Measurements from ENCODE around the gene OLR1.
A peak's percentile ranks its signal among the peaks of the same experiment; 100 is the strongest.

OLR1 gene

GRCh38 chr12:10151621-10152020 is 20.3 kb downstream of the OLR1 start:
- no peak for DNase-seq

DNA sequence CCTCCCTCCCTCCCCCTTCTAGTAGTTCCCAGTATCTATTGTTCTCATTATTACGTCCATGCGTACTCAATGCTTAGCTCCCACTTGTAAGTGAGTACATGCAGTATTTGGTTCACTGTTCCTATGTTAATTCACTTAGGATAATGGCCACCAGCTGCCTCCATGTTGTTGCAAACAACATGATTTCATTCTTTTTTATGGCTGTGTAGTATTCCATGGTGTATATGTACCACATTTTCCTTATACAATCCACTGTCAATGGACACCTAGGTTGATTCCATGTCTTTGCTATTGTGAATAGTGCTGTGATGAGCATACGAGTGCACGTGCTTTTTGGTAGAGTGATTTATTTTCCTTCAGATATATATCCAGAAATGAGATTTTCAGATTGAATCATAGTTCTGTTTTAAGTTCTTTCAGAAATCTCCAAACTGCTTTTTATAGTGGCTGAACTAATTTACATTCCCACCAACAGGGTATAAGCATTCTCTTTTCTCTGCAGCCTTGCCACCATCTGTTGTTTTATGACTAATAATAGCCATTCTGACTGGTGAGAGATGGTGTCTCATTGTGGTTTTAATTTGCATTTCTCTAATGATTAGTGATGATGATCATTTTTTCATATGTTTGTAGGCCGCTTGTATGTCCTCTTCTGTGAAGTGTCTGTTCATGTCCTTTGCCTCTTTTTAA is 24.1 kb downstream of the OLR1 start:
- no peak for DNase-seq

DNA sequence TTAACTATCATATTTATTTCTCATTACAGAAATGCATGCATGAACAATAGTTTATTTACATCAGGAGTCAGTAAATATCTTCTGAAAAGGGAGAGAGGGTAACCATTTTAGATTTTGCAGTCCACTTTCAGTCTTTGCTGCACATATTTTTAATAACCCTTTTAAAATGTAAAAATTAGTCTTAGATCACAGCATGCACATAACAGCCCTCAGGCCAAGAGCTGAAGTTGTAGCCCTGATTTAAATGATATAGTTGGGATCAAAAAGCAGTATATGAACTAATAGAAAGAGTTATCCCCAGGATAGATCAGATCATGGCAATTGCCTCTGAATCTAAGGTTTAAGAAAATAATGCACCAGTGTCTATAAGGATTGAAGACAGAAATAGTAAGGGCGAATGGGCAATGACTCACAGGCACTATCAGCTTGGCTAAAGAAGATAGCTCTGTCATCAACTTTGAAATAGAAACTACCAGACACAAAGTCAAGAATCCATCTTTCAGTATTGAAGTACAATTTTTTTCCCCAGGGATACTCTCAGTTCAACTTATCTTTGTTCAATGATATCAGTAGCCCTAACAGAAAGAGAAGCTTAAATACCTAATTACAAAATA is 28.8 kb downstream of the OLR1 start:
- no peak for DNase-seq

GRCh38 chr12:10140001-10140400 is 31.9 kb downstream of the OLR1 start:
- DNase-seq = peak; percentile 69

GRCh38 chr12:10136637-10137205 is 35.2 kb downstream of the OLR1 start:
- DNase-seq = no peak

DNA sequence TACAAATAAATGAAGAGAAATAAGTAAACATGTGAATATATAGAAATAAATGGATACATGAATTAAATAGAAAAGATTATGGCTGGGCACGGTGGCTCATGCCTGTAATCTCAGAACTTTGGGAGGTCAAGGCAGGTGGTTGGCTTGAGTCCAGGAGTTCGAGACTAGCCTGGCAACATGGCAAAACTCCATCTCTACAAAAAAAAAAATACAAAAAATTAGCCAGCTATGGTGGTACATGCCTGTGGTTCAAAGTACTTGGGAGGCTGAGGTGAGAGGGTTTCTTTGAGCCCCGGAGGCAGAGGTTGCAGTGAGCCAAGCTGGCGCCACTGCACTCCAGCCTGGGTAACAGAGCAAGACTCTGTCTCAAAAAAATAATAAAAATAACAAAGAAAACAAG is 36.8 kb downstream of the OLR1 start:
- no peak for DNase-seq

DNA sequence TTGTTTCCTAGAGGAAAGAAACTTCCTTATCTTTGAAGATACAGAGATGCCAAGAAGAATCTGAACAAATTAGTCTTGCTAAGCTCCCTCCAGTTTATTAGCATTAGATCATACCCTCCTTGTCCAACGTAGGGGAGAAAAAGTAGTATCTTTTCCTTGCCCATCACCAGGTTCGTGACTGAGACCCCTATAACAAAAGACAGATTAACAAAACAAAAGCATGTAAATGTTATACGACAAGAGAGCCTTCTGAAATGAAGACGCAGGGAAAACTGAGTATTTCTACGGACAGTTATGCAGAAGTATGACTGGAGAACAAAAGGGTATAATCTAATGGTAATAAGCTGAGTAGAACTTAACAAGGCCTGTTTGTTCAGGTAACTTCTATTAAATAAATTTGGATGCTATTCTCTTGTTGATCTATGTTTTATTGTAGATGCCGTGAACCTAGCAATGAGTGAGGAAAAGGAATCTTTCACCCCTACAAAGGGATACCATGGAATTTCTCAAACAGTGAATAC is 39.0 kb downstream of the OLR1 start:
- no peak for DNase-seq

- no peak for DNase-seq
Measured at GRCh38 chr12:10131111-10131690, 40.7 kb downstream of the OLR1 start.

DNA sequence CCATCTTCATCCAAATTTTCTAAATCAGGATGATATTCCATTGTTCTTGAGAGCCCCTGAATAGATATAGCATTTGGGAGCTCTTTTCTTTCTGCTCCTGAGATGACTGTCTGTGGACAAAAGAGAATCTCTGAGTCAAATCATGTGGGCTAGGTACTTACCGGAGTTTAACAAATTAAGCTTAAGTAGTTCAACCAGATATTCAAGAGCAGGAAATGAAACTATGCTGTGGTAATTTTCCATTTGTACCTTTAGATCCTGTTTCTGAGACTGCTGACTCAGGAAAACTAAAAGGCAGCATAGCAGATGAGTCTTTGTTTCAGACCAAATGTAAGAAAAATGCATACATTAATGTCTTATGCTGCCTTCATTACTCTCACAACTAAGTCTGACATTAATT is 41.9 kb downstream of the OLR1 start, which contains the start of gene CLEC7A:
CLEC7A (minus strand) TSS at position 158 of the 400 bp plus-strand sequence; CDS start at position 41, 117 bp downstream.
- DNase-seq = no peak

DNA sequence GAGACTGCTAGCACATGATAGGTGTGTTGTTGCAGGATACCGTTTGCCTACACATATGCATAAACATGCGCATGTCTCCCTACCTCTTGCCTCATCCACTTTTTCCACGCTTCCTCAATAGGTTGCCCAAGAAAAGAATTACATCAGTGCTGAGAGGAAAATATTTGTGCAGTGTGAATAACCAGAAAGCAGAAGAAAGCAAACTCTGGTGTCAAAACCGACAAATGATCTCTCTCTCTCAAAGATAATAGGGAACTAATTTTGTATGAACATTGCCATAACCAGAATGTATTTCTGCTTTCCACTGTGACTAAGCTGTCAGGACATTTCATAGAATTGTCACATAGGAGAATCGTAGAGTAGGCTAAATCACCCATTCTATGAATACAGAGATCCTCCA is 43.2 kb downstream of the OLR1 start:
- DNase-seq = peak; percentile 31

- DNase-seq = no peak
Measured at GRCh38 chr12:10126413-10126812, 45.5 kb downstream of the OLR1 start.

- no peak for DNase-seq
Measured at GRCh38 chr12:10122689-10123088, 49.2 kb downstream of the OLR1 start.

DNA sequence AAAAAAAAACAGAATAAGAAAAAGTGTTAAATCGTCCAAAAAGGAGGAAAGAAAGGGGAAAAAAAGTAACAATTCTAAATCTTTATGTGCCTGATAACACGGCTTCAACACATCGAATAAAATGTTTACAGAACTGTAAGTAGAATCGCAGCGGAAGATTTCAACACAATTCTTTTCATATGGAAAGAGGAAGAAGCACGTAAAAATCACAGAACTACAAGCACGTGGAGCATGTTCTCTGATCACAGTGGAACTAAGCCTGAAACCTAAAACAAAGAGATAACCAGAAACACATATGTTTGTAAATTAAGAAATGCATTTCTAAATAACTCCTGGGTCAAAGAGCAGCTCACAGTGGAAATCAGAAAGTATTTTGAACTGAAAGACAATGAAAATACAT is 50.7 kb downstream of the OLR1 start:
- peak; percentile 7 for DNase-seq

DNA sequence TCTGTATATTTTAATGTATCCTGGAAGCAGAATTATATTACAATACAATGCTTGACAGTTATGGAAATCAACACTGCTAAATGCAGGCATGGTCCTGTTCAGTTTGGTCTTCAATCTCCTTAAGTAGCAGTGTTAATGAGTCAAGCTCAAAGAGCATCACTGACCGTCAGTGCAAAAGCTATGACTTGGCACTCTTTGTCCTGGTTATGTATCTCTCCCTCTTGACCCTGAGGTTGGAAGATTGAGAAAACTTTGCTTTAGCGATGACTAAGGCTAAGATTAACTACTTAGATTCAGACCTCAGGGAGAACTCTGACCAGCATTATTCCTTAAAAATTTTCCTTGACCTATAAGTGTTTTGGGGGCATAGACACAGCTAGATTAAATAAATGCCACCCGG is 52.9 kb downstream of the OLR1 start:
- DNase-seq = no peak

GRCh38 chr12:10115890-10116289 is 56.0 kb downstream of the OLR1 start:
- DNase-seq = no peak

DNA sequence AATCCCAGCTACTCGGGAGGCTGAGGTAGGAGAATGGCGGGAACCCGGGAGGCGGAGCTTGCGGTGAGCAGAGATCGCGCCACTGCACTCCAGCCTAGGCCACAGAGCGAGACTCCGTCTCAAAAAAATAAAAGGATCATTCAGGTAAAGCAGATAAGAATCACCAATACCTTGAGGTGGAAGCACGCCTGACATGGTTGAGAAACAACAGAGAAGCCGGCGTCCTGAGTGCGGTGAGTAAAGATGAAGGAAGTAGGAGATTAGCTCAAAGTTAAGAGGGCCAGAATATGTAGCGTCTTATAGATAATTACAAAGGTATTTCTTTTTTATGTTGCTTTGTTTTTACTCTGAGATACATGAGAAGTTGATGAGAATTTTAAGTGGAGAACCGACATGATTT is 56.6 kb downstream of the OLR1 start:
- DNase-seq = no peak

GRCh38 chr12:10113920-10114319 is 58.0 kb downstream of the OLR1 start:
- DNase-seq = no peak

- no peak for DNase-seq
Measured at GRCh38 chr12:10113075-10113474, 58.9 kb downstream of the OLR1 start.

GRCh38 chr12:10111451-10111850 is 60.5 kb downstream of the OLR1 start:
- DNase-seq = no peak

DNA sequence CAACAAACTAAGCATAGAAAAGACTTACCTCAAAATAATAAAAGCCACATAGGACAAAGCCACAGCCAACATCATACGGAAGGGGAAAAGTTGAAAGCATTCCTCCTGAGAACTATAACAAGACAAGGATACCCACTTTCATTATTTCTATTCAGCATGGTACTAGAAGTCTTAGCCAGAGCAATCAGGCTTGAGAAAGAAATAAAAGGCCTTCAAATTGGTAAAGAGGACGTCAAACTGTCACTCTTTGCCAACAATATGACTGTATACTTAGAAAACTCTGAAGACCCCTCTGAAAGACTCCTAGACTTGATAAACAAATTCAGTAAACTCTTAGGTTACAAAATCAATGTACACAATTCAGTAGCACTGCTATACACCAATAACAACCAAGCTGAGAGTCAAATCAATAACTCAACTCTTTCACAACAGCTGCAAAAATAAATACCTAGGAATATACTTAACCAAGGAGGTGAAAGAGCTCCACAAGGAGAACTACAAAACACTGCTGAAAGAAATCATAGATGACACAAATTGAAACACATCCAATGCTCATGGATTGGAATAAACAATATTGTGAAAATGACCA is 61.6 kb downstream of the OLR1 start:
- no peak for DNase-seq
